ENCODE data around the gene CADM1. TPM values are rescaled to one million over a fixed set of nuclear protein-coding genes. Genes with fewer than 3 reads are reported as not detected.

Gene CADM1
- total and polyA plus RNA-seq, 2 donors (not counting 3 experiments of a cell fraction or from before 2014, with no cell fraction given) = 0.52 to 2.6 TPM

DNA sequence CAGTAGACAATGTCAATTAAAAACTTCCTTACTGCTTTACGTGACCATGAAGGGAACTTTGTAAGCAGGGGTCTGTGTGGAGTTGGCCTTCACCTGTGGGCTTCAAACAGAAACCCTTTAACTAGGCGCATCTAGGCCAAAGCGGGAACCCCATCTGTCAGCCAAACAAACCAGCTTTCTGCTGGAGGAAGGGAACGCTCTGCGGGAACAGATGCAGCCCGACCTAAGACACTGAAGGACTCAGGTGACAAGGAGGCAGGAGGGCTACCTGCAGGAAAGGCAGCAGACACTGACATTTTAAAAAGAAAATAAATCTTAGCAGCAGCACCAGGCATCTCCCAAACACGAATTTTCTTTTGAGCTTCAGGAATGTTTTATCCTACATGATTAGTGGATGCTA is 78.4 kb downstream of the CADM1 start:
- no peak for TF ChIP-seq MAX (IDR thresholded peaks at IDR 0.05; ENCODE audit: insufficient read depth, insufficient read length)
- no peak for TF ChIP-seq MYC (IDR thresholded peaks at IDR 0.05; ENCODE audit: low read depth, low read length)
- TF ChIP-seq, protein P1, sequence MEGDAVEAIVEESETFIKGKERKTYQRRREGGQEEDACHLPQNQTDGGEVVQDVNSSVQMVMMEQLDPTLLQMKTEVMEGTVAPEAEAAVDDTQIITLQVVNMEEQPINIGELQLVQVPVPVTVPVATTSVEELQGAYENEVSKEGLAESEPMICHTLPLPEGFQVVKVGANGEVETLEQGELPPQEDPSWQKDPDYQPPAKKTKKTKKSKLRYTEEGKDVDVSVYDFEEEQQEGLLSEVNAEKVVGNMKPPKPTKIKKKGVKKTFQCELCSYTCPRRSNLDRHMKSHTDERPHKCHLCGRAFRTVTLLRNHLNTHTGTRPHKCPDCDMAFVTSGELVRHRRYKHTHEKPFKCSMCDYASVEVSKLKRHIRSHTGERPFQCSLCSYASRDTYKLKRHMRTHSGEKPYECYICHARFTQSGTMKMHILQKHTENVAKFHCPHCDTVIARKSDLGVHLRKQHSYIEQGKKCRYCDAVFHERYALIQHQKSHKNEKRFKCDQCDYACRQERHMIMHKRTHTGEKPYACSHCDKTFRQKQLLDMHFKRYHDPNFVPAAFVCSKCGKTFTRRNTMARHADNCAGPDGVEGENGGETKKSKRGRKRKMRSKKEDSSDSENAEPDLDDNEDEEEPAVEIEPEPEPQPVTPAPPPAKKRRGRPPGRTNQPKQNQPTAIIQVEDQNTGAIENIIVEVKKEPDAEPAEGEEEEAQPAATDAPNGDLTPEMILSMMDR (IDR thresholded peaks at IDR 0.05; ENCODE audit: extremely low read depth in 1 of 2, insufficient read depth in 1 of 2, low read depth in 1 of 2, low read length in 2 of 2) = no peak
- no peak for TF ChIP-seq POLR2A (IDR thresholded peaks at IDR 0.05; ENCODE audit: low read depth, low read length)
- TF ChIP-seq POLR2AphosphoS5 (IDR thresholded peaks at IDR 0.05; ENCODE audit: insufficient read depth, low read depth, low read length) = no peak
- no peak for TF ChIP-seq JUN (IDR thresholded peaks at IDR 0.05; ENCODE audit: borderline replicate concordance, insufficient read depth, insufficient read length, low read depth)
- TF ChIP-seq GATA2 (IDR thresholded peaks at IDR 0.05; ENCODE audit: insufficient read depth, insufficient read length, low read depth, low read length) = no peak
- no peak for TF ChIP-seq FOS (IDR thresholded peaks at IDR 0.05; ENCODE audit: borderline replicate concordance, insufficient read depth, low read length)
- no peak for TF ChIP-seq EZH2 (IDR thresholded peaks at IDR 0.05; ENCODE audit: borderline replicate concordance, low read depth, low read length, severe bottlenecking)
- no peaks in the 10 kb centered on the region for H4K20me1 ChIP-seq (replicated peaks; ENCODE audit: control insufficient read depth, extremely low read depth, insufficient read depth, low read length)
- no peaks in the 10 kb centered on the region for H3K9me3 ChIP-seq (replicated peaks; ENCODE audit: control insufficient read depth, insufficient read depth, low read length)
- no peaks in the 10 kb centered on the region for H3K9me1 ChIP-seq (replicated peaks; ENCODE audit: control insufficient read depth, extremely low read depth, insufficient read depth, low read length)
- no peaks in the 10 kb centered on the region for H3K79me2 ChIP-seq (ENCODE audit: control insufficient read depth, insufficient read depth, low read length)
- POLR2A ChIA-PET = no interaction called here
- H3K36me3 ChIP-seq (ENCODE audit: control insufficient read depth in 2 of 2, extremely low read depth in 1 of 2, insufficient read depth in 2 of 2, low read length in 2 of 2) = no peaks in the 10 kb centered on the region
- no peaks in the 10 kb centered on the region for H3K4me1 ChIP-seq (ENCODE audit: control insufficient read depth, extremely low read depth, insufficient read depth, low read length)
- no peak overlapping the region for H2AFZ ChIP-seq (ENCODE audit: low read depth, low read length)
- BruUV-seq (replicated peaks) = no TSS peak
- no peak overlapping the region for H3K4me2 ChIP-seq (ENCODE audit: insufficient read depth, low read length)
- FAIRE-seq = no peak
- dilution Hi-C loops (cut with MboI; ENCODE audit: extremely low pct_ligation_motif_present, low sequenced_read_pairs) (no loop called here), intact Hi-C loops (cut with micrococcal nuclease) (no loop called here)
- CTCF ChIA-PET = no interaction called here
- no peak overlapping the region for H3K27ac ChIP-seq (ENCODE audit: insufficient read depth, low read depth, low read length)
- H3K4me3 ChIP-seq (replicated peaks in 1 of 3; ENCODE audit: insufficient read depth in 1 of 3, low read depth in 1 of 3, low read length in 3 of 3) = no peak overlapping the region
- no peak for DNase-seq (ENCODE audit: low read depth, low spot score)
- no peaks in the 10 kb centered on the region for H3K27me3 ChIP-seq (ENCODE audit: control insufficient read depth in 2 of 2, insufficient read depth in 2 of 2, low read length in 2 of 2)
- H3K9ac ChIP-seq (replicated peaks; ENCODE audit: extremely low read depth, insufficient read depth, low read length) = no peak overlapping the region
